H1 (cell line): Measurements from ENCODE around the gene RMC1. TPM values are rescaled to one million over a fixed set of nuclear protein-coding genes. Genes with fewer than 3 reads are reported as not detected.

ENCODE experiments used
- CHD7 ChIP-seq: fragments of 300-600 bp; sonication (generic); IDR thresholded peaks from 2 replicates; pipeline ENCODE4 v1.7.1; 2012; ENCODE audit warnings: low read length, moderate library complexity, mild to moderate bottlenecking, inconsistent platforms; ENCODE audit not compliant: insufficient replicate concordance
- RNF2 ChIP-seq: fragments of 200-900, 300-1000 bp; sonication (generic); IDR thresholded peaks from 2 replicates; pipeline ENCODE4 v1.7.1; 2016; ENCODE audit warnings: borderline replicate concordance, low read depth, mild to moderate bottlenecking, antibody characterized with exemption, low read length; ENCODE audit not compliant: poor library complexity, severe bottlenecking; ENCODE audit errors: missing control alignments
- polyA plus RNA-seq, 7 experiments: library from polyadenylated mRNA; depleted of rRNA in 3 of 7; stranded (reverse) in 5 of 7; unstranded in 2 of 7; fragments of >200 nt in 5 of 7; fragments of 200-250 nt in 2 of 7; gene quantifications; 1 replicate in 5 of 7; 2 replicates in 1 of 7; 4 replicates in 1 of 7; pipeline versions ENCODE4 v1.2.1 to v1.2.3, GENCODE V29; 2011 to 2013; ENCODE audit warnings: missing spikeins in 2 of 7, mixed read lengths in 2 of 7
- total RNA-seq: library from RNA; stranded (reverse); fragmentation: NEBNext Ultra II Directional; extraction: Animal tissue kit (Norgen Biotek cat#: 25700); gene quantifications from 2 replicates; pipeline ENCODE4 v1.2.1, GENCODE V29; 2021

Gene RMC1
- total and polyA plus RNA-seq, 2 of the 8 experiments (the other 6 are each of a cell fraction or from before 2014, with no cell fraction given): 16.4 to 20.1 TPM

- TF ChIP-seq CHD7: no peak
- TF ChIP-seq RNF2: no peak
- TF ChIP-seq, all 59 proteins: peak for 0
Observed at GRCh38 chr18:23531912-23532311, 28.6 kb downstream of the RMC1 start (continued).
